ENCODE data around the gene GRK6.

Gene GRK6

DNA sequence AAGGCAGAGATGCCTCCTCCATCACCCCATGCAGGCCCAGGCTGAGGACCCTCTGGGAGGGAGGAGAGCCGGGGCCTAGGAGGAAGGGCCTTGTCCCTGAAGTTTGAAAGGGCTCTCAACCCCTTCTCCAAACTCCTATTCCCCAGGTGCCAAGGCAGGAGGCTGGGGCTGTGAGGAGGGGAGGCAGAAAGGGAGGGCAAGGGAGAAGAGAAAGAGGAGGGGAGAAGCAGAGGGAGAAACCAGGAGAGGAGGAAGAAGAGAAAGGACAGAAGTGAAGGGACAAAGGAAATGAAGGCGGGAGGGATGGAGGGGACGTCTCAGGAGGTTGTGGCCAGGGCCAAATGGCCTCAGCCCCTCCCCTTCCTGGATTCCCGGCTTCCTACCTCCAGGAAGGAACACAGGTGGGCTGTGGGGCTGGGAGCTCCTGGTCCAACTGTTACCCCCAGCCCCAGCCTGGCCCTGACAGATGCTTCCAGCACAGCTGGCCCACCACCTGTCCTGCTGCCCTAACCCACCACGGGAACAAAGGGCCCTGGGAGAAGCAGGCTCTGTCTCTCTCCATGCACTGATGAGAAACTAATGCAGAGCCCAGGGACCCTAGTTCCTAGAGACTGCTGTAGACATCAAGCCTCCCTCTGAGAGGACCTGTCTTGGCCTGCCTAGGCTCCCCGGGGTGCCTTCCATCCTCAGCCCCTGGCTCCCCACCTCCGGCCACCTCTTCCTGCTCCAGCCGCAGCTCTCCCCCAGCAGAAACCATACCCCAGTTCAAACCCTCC lies 43.5 kb downstream of the GRK6 start:
- Histone ChIP-seq H3K4me3 (ENCODE audit: low read length) (no peak overlapping the region), H3K27me3 (replicated peaks; ENCODE audit: insufficient read depth, low read length) (peaks cover 80% of the 10 kb centered on the region), H3K9ac (ENCODE audit: low read length) (no peak overlapping the region), H3K9me3 (replicated peaks; ENCODE audit: insufficient read depth, low read length) (no peaks in the 10 kb centered on the region), H3F3A (ENCODE audit: insufficient read depth, low read length) (no peaks in the 10 kb centered on the region), H3K4me2 (ENCODE audit: low read depth, low read length) (no peak overlapping the region), H3K36me3 (replicated peaks; ENCODE audit: insufficient read depth, low read length) (no peaks in the 10 kb centered on the region), H3K27ac (ENCODE audit: low read length) (no peak overlapping the region), H2AFZ (ENCODE audit: low read length) (no peak overlapping the region), H4K20me1 (ENCODE audit: insufficient read depth, low read length) (no peaks in the 10 kb centered on the region), H3K79me2 (ENCODE audit: low read length) (no peaks in the 10 kb centered on the region), H3K9me2 (replicated peaks; ENCODE audit: insufficient read depth, low read length) (no peaks in the 10 kb centered on the region), H3K4me1 (ENCODE audit: low read length) (no peaks in the 10 kb centered on the region)
- no peak for TF ChIP-seq EZH2 (optimal IDR thresholded peaks at IDR 0.05; ENCODE audit: low read depth, low read length)
- TF ChIP-seq, protein P1, sequence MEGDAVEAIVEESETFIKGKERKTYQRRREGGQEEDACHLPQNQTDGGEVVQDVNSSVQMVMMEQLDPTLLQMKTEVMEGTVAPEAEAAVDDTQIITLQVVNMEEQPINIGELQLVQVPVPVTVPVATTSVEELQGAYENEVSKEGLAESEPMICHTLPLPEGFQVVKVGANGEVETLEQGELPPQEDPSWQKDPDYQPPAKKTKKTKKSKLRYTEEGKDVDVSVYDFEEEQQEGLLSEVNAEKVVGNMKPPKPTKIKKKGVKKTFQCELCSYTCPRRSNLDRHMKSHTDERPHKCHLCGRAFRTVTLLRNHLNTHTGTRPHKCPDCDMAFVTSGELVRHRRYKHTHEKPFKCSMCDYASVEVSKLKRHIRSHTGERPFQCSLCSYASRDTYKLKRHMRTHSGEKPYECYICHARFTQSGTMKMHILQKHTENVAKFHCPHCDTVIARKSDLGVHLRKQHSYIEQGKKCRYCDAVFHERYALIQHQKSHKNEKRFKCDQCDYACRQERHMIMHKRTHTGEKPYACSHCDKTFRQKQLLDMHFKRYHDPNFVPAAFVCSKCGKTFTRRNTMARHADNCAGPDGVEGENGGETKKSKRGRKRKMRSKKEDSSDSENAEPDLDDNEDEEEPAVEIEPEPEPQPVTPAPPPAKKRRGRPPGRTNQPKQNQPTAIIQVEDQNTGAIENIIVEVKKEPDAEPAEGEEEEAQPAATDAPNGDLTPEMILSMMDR (IDR thresholded peaks at IDR 0.05; ENCODE audit: low read length) = no peak
- TF ChIP-seq EZH2phosphoT487 (IDR thresholded peaks at IDR 0.05; ENCODE audit: low read length) = no peak
- no peak for DNase-seq

DNA sequence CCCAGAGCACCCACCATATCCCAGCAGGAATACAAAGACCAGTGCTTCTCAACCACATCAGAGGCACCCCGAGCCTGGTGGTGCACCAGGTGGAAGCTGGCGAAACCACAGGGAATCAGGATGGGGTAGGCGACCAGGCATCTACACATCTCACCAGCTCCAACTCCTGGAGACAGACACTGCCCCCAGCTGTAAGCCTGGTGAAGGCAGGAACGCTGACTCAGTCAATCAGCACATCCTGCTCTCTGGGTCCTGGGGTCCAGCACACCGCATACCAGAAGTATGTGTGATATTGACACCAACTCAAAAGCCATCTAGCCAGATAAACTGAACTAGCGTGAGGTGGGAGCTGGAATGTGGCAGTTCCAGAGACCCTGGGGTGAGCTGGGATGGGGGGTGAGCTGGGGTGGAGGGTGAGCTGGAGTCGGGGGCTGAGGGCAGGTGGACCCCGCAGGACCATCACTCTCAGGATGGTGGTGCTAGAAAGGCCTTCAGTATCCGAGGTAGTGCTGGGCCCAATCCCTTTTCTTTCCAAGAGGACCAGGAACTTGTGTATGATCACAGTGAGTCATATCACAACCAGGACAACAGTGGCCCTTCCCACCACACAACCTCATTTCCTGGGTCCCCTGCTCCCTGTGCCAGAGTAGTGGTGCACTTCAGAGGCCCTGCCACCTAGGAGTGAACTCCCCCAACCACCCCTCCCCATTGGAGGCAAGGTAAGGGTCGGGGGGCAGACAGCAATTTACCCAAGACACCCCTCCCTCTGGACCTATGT lies 44.5 kb downstream of the GRK6 start:
- Histone ChIP-seq H3F3A (ENCODE audit: insufficient read depth, low read length) (no peaks in the 10 kb centered on the region), H3K36me3 (replicated peaks; ENCODE audit: insufficient read depth, low read length) (no peaks in the 10 kb centered on the region), H3K9ac (ENCODE audit: low read length) (no peak overlapping the region), H4K20me1 (ENCODE audit: insufficient read depth, low read length) (no peaks in the 10 kb centered on the region), H3K27ac (ENCODE audit: low read length) (no peak overlapping the region), H3K9me3 (replicated peaks; ENCODE audit: insufficient read depth, low read length) (no peaks in the 10 kb centered on the region), H3K4me1 (ENCODE audit: low read length) (no peaks in the 10 kb centered on the region), H3K4me3 (ENCODE audit: low read length) (no peak overlapping the region), H3K9me2 (replicated peaks; ENCODE audit: insufficient read depth, low read length) (no peaks in the 10 kb centered on the region), H2AFZ (ENCODE audit: low read length) (no peak overlapping the region), H3K27me3 (replicated peaks; ENCODE audit: insufficient read depth, low read length) (peaks cover 72% of the 10 kb centered on the region), H3K4me2 (ENCODE audit: low read depth, low read length) (no peak overlapping the region), H3K79me2 (ENCODE audit: low read length) (no peaks in the 10 kb centered on the region)
- DNase-seq = no peak
- TF ChIP-seq EZH2phosphoT487 (IDR thresholded peaks at IDR 0.05; ENCODE audit: low read length) (no peak), EZH2 (optimal IDR thresholded peaks at IDR 0.05; ENCODE audit: low read depth, low read length) (no peak)
- TF ChIP-seq, protein P1 (IDR thresholded peaks at IDR 0.05; ENCODE audit: low read length) = no peak

DNA sequence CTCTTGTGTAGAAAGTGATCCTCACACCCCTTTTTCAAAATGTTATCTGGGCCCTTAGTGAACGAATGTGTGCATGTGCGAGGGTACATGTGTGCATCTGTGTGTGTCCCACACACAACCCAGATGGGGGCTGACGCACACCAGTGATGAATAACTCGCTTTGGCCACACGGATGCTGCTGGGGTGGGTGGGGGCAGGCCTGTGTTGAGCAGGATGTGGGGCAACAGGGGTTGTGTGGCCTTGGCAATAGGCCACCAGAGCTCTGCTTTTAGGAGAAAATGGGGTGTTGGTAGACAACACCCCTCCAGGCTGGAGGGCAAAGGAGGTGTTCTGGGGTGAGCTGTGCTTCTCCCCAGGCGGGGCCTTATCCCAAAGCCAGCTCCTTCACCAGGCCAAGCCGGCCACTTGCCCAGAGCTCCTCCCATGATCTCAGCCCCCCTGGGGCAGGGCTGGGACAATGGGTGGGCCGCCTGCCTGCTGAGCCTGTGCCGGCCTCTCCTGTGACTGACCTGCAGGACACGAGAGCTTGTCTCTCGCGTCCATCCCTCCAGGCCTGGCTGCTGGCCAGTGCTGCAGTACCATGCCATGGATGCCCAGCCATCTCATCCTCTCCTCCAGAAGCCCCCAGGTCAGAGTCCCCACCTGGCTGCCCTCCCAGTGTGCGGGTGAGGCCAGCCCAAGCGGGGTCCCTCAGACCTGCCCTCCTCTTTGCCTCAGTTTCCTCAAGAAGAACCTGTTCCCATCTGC lies 45.3 kb downstream of the GRK6 start:
- Histone ChIP-seq H3K79me2 (ENCODE audit: low read length) (no peaks in the 10 kb centered on the region), H2AFZ (ENCODE audit: low read length) (no peak overlapping the region), H3K27me3 (replicated peaks; ENCODE audit: insufficient read depth, low read length) (peaks cover 64% of the 10 kb centered on the region), H3K4me3 (ENCODE audit: low read length) (no peak overlapping the region), H3K9me2 (replicated peaks; ENCODE audit: insufficient read depth, low read length) (no peaks in the 10 kb centered on the region), H3K4me2 (ENCODE audit: low read depth, low read length) (no peak overlapping the region), H3K4me1 (ENCODE audit: low read length) (no peaks in the 10 kb centered on the region), H3F3A (ENCODE audit: insufficient read depth, low read length) (no peaks in the 10 kb centered on the region), H3K36me3 (replicated peaks; ENCODE audit: insufficient read depth, low read length) (no peaks in the 10 kb centered on the region), H3K27ac (ENCODE audit: low read length) (no peak overlapping the region), H3K9ac (ENCODE audit: low read length) (no peak overlapping the region), H4K20me1 (ENCODE audit: insufficient read depth, low read length) (no peaks in the 10 kb centered on the region), H3K9me3 (replicated peaks; ENCODE audit: insufficient read depth, low read length) (no peaks in the 10 kb centered on the region)
- TF ChIP-seq EZH2phosphoT487 (IDR thresholded peaks at IDR 0.05; ENCODE audit: low read length) (no peak), EZH2 (optimal IDR thresholded peaks at IDR 0.05; ENCODE audit: low read depth, low read length) (no peak)
- TF ChIP-seq, protein P1 (IDR thresholded peaks at IDR 0.05; ENCODE audit: low read length) = no peak
- no peak for DNase-seq
